Osteocyte (in vitro differentiated cells): ENCODE data around the gene SH3BGRL2. TPM values are rescaled to one million over a fixed set of nuclear protein-coding genes. Genes with fewer than 3 reads are reported as not detected.

Experiments
- DNase-seq: peaks from one replicate; pipeline ENCODE4 v3.0.0; 2021; ENCODE audit warnings: mixed read lengths; ENCODE audit not compliant: unreplicated experiment; ENCODE audit errors: extremely low spot score
- H3K27ac Mint-ChIP-seq: one replicate; pipeline ENCODE4 v1.8.0; 2021; ENCODE audit warnings: mild to moderate bottlenecking, mixed read lengths; ENCODE audit not compliant: unreplicated experiment
- H3K27me3 Mint-ChIP-seq: one replicate; pipeline ENCODE4 v1.8.0; 2021; ENCODE audit warnings: mixed read lengths; ENCODE audit not compliant: unreplicated experiment
- H3K36me3 Mint-ChIP-seq: one replicate; pipeline ENCODE4 v1.8.0; 2021; ENCODE audit warnings: mixed read lengths; ENCODE audit not compliant: unreplicated experiment
- H3K4me1 Mint-ChIP-seq: one replicate; pipeline ENCODE4 v1.8.0; 2021; ENCODE audit warnings: mixed read lengths; ENCODE audit not compliant: unreplicated experiment
- H3K4me3 Mint-ChIP-seq: one replicate; pipeline ENCODE4 v1.8.0; 2021; ENCODE audit warnings: mild to moderate bottlenecking, moderate library complexity, mixed read lengths; ENCODE audit not compliant: unreplicated experiment
- H3K9me3 Mint-ChIP-seq: one replicate; pipeline ENCODE4 v1.8.0; 2021; ENCODE audit warnings: mixed read lengths; ENCODE audit not compliant: unreplicated experiment
- total RNA-seq: library from RNA; stranded (reverse); gene quantifications from 2 replicates; pipeline ENCODE4 v1.2.1, GENCODE V29; 2021
- TF ChIP-seq, protein P1 (sequence below): fragments of 200-600 bp; sonication (generic); IDR thresholded peaks from 2 replicates; pipeline ENCODE4 v1.5.0; 2021; ENCODE audit warnings: antibody characterized with exemption, mild to moderate bottlenecking, moderate library complexity

Gene SH3BGRL2
- total RNA-seq, 1 donor from 2014 or later = 1.9 TPM

DNA sequence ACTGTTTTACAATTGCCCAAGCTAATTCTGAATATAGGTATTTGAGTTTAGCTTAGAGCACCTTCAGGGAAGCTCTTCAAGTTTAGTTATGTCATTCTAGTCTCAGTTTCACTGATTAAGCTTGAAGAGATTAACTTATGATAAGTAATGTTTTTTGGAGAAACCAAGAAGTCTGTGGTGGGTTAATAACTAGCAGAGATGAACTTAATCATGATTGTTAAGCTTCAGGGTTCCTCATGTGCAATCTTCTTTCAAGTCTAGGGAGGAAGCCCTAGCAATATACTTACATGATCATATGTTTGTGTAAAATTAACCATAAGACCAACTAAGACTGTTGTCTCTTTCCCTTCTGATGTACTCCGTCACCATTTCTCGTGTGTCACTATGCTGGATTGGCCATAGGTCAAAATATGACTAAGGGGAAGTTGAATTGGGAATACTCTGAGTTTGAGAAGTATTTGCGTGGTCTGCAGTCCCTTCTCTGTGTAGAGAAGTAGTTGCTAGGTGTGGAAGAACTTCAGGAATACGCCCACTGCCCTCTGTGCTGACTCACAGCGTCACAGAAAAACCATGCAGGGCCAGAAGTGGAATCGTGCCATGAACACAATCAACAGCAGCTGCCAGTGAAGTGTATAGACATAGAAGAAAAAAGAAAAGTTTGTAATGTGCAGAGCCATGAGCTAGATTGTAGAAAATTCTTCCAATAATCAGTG is 88.3 kb downstream of the SH3BGRL2 start:
- Mint-ChIP-seq H3K36me3 (no peaks in the 10 kb centered on the region), H3K9me3 (no peaks in the 10 kb centered on the region), H3K27ac (no peak overlapping the region), H3K4me3 (no peak overlapping the region), H3K4me1 (no peaks in the 10 kb centered on the region), H3K27me3 (peaks cover 32% of the 10 kb centered on the region)
- TF ChIP-seq, protein P1, sequence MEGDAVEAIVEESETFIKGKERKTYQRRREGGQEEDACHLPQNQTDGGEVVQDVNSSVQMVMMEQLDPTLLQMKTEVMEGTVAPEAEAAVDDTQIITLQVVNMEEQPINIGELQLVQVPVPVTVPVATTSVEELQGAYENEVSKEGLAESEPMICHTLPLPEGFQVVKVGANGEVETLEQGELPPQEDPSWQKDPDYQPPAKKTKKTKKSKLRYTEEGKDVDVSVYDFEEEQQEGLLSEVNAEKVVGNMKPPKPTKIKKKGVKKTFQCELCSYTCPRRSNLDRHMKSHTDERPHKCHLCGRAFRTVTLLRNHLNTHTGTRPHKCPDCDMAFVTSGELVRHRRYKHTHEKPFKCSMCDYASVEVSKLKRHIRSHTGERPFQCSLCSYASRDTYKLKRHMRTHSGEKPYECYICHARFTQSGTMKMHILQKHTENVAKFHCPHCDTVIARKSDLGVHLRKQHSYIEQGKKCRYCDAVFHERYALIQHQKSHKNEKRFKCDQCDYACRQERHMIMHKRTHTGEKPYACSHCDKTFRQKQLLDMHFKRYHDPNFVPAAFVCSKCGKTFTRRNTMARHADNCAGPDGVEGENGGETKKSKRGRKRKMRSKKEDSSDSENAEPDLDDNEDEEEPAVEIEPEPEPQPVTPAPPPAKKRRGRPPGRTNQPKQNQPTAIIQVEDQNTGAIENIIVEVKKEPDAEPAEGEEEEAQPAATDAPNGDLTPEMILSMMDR = no peak
- no peak for DNase-seq

DNA sequence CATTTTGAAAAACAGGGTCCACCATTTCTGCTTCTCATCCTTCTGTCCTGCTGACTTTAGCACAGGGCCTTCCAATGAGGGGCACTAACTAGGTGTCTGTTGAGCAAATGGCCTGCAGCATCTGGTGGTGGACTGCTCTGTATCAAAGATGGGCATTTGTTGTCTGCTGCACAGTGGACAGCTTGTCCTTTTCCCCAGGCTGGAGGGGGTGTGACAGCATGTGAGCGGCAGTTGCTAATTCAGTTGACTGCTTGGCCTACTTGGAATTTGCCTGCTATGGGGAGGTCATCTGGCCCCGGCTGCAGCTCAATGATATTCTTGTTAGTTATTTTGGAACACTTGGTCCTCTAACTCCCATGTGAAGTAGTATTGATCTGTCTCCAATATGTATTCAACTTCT is 93.7 kb downstream of the SH3BGRL2 start:
- H3K36me3 Mint-ChIP-seq = no peaks in the 10 kb centered on the region
- no peak for DNase-seq
- TF ChIP-seq, protein P1 = no peak

DNA sequence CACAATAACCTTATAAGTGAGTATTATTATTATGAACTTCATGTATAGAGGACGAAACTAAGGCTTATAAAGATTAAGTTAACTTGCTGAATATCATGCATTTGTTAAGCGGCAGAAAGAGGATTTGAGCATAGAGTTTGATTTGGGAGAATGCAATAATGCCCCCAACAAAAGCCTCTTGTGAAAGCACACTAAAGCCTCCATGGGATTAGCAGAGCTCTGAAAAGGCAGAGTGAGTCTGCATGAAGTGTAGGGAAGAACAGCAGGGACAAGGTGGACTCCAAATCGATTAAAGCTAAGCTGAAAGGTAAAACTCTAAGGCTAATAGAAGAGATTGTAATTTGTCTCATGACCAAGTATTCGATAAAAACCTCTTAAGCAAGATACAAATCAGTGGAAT is 100.3 kb downstream of the SH3BGRL2 start:
- Mint-ChIP-seq H3K36me3 (no peaks in the 10 kb centered on the region), H3K27me3 (peaks cover 31% of the 10 kb centered on the region), H3K4me3 (no peak overlapping the region), H3K4me1 (no peaks in the 10 kb centered on the region), H3K9me3 (no peaks in the 10 kb centered on the region), H3K27ac (no peak overlapping the region)
- TF ChIP-seq, protein P1 = no peak
- DNase-seq = no peak

More for the DNA sequence above, 93.7 kb downstream of the SH3BGRL2 start:
- H3K27ac Mint-ChIP-seq = no peak overlapping the region
- peaks cover 28% of the 10 kb centered on the region for H3K27me3 Mint-ChIP-seq
- no peaks in the 10 kb centered on the region for H3K9me3 Mint-ChIP-seq
- no peaks in the 10 kb centered on the region for H3K4me1 Mint-ChIP-seq
- no peak overlapping the region for H3K4me3 Mint-ChIP-seq

DNA sequence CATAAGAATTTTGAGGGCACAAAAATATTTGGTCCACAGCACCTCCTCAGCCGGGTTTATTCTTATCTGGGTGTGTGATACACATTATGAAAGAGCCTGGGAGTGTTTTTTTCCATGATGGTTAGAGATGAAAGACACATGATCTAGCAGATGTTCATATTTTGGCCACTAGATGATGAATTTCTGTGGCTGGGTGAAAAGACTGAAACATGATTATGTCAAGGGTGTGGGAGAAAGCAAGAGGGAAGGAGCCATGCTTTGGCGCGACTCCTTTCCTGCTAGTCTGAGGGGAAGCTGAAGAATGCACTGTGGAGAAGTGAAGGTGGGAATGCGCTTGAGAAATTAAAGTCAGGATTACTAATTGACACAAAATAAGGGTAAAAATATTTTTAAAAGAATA is 102.3 kb downstream of the SH3BGRL2 start:
- H3K4me1 Mint-ChIP-seq = no peaks in the 10 kb centered on the region
- TF ChIP-seq, protein P1 = no peak
- no peak overlapping the region for H3K27ac Mint-ChIP-seq
- peaks cover 25% of the 10 kb centered on the region for H3K27me3 Mint-ChIP-seq
- no peaks in the 10 kb centered on the region for H3K36me3 Mint-ChIP-seq
- no peaks in the 10 kb centered on the region for H3K9me3 Mint-ChIP-seq
- no peak overlapping the region for H3K4me3 Mint-ChIP-seq
- DNase-seq = no peak

DNA sequence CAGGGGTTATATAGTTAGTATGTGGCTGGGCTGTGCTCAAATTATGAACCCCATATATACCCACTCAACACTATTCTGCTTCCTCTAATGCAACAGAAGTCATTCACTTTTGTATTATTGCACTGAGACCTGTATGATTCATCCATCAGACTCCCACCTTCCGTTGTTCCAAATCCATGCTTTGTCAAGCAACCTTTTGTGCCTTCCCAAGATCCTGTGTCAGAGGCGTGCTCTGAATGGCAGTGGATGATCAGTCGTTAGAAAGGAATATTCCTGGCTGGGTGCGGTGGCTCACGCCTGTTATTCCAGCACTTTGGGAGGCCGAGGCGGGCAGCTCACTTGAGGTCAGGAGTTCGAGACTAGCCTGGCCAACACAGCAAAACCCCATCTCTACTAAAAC is 103.2 kb downstream of the SH3BGRL2 start:
- Mint-ChIP-seq H3K4me1 (no peaks in the 10 kb centered on the region), H3K27ac (no peak overlapping the region), H3K27me3 (peaks cover 22% of the 10 kb centered on the region), H3K9me3 (no peaks in the 10 kb centered on the region), H3K4me3 (no peak overlapping the region), H3K36me3 (no peaks in the 10 kb centered on the region)
- TF ChIP-seq, protein P1 = no peak
- no peak for DNase-seq
